HAP-1 (cell line): Measurements from ENCODE around the gene NR2C1.
"Not testable (repeated sequence)": the region's sequence is repeated elsewhere in the genome, so short reads cannot be mapped to it uniquely, and the experiment has no call there.

Source experiments
- DNase-seq, 2 experiments: peaks; one replicate each; pipeline ENCODE4 v3.0.0-alpha.2; 2016 to 2020; ENCODE audit warnings: low spot score in 2 of 2
- H3K27me3 ChIP-seq: fragments of 250-450 bp; sonication (Bioruptor Pico); 2 replicates; pipeline ENCODE4 v1.5.1; 2020; ENCODE audit warnings: low read depth, mild to moderate bottlenecking, moderate library complexity
- H3K36me3 ChIP-seq: fragments of 250-450 bp; sonication (Bioruptor Pico); replicated peaks from 2 replicates; pipeline ENCODE4 v1.5.1; 2020; ENCODE audit warnings: mild to moderate bottlenecking
- H3K4me1 ChIP-seq: fragments of 250-450 bp; sonication (Bioruptor Pico); 2 replicates; pipeline ENCODE4 v1.5.1; 2020; ENCODE audit warnings: mild to moderate bottlenecking
- H3K4me3 ChIP-seq: fragments of 250-450 bp; sonication (Bioruptor Pico); 2 replicates; pipeline ENCODE4 v1.5.1; 2020; ENCODE audit warnings: mild to moderate bottlenecking, moderate library complexity
- H3K9me3 ChIP-seq: fragments of 250-450 bp; sonication (Bioruptor Pico); 2 replicates; pipeline ENCODE4 v1.5.1; 2020; ENCODE audit warnings: mild to moderate bottlenecking, moderate library complexity
- in situ Hi-C: fragments of 300-500 bp; cut with MboI; formaldehyde crosslinking; loops from 3 replicates; pipeline ENCODE4 v1.14.3; 2020; ENCODE audit warnings: low sequenced_read_pairs, inconsistent platforms, mixed read lengths

NR2C1 gene

GRCh38 chr12:95101957-95102356 lies 28.5 kb upstream of the NR2C1 start:
- DNase-seq, H3K27me3 ChIP-seq, H3K36me3 ChIP-seq, H3K4me3 ChIP-seq, H3K4me1 ChIP-seq, H3K9me3 ChIP-seq, in situ Hi-C loops: not testable (repeated sequence)

- in situ Hi-C loops: no loop called here
- no peaks in the 10 kb centered on the region for H3K9me3 ChIP-seq
- DNase-seq: no peak
- no peaks in the 10 kb centered on the region for H3K36me3 ChIP-seq
- H3K4me1 ChIP-seq: no peaks in the 10 kb centered on the region
- H3K27me3 ChIP-seq: no peaks in the 10 kb centered on the region
- H3K4me3 ChIP-seq: no peak overlapping the region
Observed at GRCh38 chr12:95100264-95101190, 27.1 kb upstream of the NR2C1 start.

GRCh38 chr12:95099270-95099790 lies 25.9 kb upstream of the NR2C1 start:
- no peaks in the 10 kb centered on the region for H3K9me3 ChIP-seq
- H3K27me3 ChIP-seq: no peaks in the 10 kb centered on the region
- H3K36me3 ChIP-seq: no peaks in the 10 kb centered on the region
- no peaks in the 10 kb centered on the region for H3K4me1 ChIP-seq
- in situ Hi-C loops: no loop called here
- H3K4me3 ChIP-seq: no peak overlapping the region
- DNase-seq: no peak

DNA sequence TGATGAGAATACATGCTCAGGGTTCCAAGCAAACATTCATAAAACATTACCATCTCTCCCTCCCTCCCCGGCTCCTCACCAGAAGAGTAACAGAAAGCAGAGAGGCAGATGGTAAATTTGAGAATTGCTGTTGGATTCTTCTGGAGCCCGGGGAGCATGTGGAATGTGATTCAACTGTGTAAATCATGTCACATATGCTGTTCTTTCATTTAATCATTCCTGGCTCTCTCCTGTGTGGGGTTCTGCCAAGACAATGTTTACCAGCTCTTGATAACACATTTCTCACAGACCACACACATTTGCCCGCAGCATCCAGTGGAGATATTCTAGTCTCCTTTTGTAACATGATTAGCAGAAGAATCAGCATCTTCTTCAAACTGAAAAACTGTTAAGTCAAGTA lies 23.4 kb upstream of the NR2C1 start:
- Histone ChIP-seq H3K27me3 (no peaks in the 10 kb centered on the region), H3K4me3 (no peak overlapping the region), H3K9me3 (no peaks in the 10 kb centered on the region), H3K36me3 (no peaks in the 10 kb centered on the region), H3K4me1 (no peaks in the 10 kb centered on the region)
- in situ Hi-C loops: no loop called here
- DNase-seq: no peak

DNA sequence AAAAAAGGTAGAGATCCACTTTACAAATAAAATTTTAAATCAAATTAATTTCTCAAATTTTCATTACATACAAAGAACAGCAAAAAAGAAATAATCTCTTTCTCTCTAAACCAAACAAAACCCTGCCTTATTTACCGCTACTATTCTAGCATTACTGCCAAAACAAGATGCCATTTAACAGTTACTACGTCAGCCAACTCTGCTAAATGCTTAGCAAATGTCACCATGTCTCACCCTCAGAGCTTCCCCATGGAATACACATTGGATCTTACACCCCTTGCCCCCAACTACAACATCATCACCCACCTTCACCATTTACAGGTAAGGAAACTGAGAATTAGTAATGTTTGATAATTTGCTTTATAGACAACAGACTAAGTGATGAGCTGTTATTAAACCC lies 23.0 kb upstream of the NR2C1 start:
- DNase-seq: no peak
- H3K4me3 ChIP-seq: no peak overlapping the region

DNA sequence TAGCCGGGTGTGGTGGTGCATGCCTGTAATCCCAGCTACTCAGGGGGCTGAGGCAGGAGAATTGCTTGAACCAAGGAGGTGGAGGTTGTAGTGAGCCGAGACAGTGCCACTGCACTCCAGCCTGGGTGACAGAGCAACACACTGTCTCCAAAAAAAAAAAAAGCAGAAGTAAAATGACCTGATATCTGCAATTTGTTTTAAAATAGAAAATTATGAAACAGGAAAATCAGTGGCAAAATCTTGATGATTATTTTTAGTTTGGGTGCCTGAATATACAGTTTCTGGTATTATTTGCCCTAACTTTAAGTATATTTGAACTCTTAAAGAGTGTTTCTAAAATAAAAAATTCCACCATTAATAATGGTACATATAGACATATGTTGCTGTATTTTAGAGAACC lies 22.4 kb upstream of the NR2C1 start:
- H3K9me3 ChIP-seq, H3K27me3 ChIP-seq, H3K4me3 ChIP-seq, DNase-seq, in situ Hi-C loops, H3K36me3 ChIP-seq, H3K4me1 ChIP-seq: not testable (repeated sequence)

More for the DNA sequence above, 23.0 kb upstream of the NR2C1 start:
- H3K36me3 ChIP-seq: no peaks in the 10 kb centered on the region
- H3K4me1 ChIP-seq: no peaks in the 10 kb centered on the region
- no peaks in the 10 kb centered on the region for H3K27me3 ChIP-seq
- in situ Hi-C loops: no loop called here
- H3K9me3 ChIP-seq: no peaks in the 10 kb centered on the region

- in situ Hi-C loops: no loop called here
- Histone ChIP-seq H3K4me1 (no peaks in the 10 kb centered on the region), H3K4me3 (no peak overlapping the region), H3K36me3 (no peaks in the 10 kb centered on the region), H3K27me3 (no peaks in the 10 kb centered on the region), H3K9me3 (no peaks in the 10 kb centered on the region)
- no peak for DNase-seq
Observed at GRCh38 chr12:95089462-95089861, 16.0 kb upstream of the NR2C1 start.

DNA sequence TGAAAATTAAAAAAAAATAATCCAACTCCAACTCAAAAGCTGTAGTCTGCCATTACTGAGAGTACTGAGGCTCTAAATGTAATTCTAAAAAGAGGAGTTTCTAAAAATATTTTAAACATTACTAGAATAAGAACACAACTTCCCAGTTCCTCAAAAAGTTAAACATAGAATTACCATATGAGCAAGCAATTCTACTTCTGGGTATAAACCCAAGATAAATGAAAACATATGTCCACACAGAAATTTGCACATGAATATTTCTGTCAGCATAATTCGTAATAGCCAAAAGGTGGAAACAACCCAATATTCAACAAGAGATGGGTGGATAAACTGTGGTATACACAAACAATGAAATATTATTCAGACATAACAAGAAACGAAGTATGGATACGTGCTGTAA lies 15.0 kb upstream of the NR2C1 start:
- H3K9me3 ChIP-seq: no peaks in the 10 kb centered on the region
- no peak overlapping the region for H3K4me3 ChIP-seq
- no peaks in the 10 kb centered on the region for H3K4me1 ChIP-seq
- no peak for DNase-seq
- H3K36me3 ChIP-seq: no peaks in the 10 kb centered on the region
- in situ Hi-C loops: no loop called here
- no peaks in the 10 kb centered on the region for H3K27me3 ChIP-seq

DNA sequence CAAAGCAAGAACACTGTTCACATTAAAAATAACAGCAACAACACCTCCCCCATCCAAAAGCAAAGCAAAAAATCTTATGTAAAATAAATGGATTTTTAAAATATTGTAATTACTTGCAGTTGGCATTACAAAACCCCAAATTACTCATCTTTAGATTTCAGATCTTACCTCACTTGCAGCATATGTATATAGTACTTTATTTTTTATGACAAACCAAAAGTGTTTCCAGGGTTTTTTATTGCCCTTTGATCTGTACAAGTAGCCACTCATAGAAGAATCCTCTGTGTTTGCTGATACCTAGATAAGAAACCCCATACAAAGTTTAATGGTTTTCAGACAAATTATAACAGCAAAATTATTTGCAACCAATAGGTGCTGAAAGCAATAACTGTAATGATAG lies 12.2 kb upstream of the NR2C1 start:
- Histone ChIP-seq H3K27me3 (no peaks in the 10 kb centered on the region), H3K4me1 (no peaks in the 10 kb centered on the region), H3K36me3 (no peaks in the 10 kb centered on the region), H3K4me3 (no peak overlapping the region), H3K9me3 (no peaks in the 10 kb centered on the region)
- DNase-seq: no peak
- in situ Hi-C loops: no loop called here

DNA sequence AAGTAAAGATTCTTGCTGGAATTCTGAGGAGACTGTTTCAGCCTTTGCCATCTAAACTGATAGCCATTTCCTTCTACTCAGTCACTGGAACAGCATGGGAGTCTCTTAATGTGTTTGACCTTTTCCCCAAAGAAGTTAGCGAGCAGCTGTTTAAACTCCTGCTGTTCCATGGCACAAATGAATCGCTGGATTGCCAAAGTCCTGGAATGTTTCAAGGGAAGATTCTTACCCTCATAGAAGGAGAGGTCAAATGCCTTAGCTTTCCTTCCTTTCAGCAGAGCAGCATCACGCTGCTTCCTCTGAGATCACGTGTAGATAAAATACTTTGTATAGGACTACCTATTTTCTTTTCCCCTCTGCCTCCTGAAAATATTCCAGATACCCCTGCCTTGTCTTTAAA lies 10.5 kb upstream of the NR2C1 start:
- Histone ChIP-seq H3K4me3 (no peak overlapping the region), H3K4me1 (no peaks in the 10 kb centered on the region), H3K27me3 (no peaks in the 10 kb centered on the region), H3K36me3 (no peaks in the 10 kb centered on the region), H3K9me3 (no peaks in the 10 kb centered on the region)
- DNase-seq: no peak
- in situ Hi-C loops: no loop called here

- in situ Hi-C loops: no loop called here
- Histone ChIP-seq H3K36me3 (no peaks in the 10 kb centered on the region), H3K9me3 (no peaks in the 10 kb centered on the region), H3K4me3 (no peak overlapping the region), H3K27me3 (no peaks in the 10 kb centered on the region), H3K4me1 (no peaks in the 10 kb centered on the region)
- DNase-seq: no peak
Observed at GRCh38 chr12:95083471-95083870, 10.1 kb upstream of the NR2C1 start.

GRCh38 chr12:95077341-95077740 lies 3.9 kb upstream of the NR2C1 start:
- peaks cover 5% of the 10 kb centered on the region; the same call in 1 of the 2 replicates for H3K36me3 ChIP-seq
- no peak overlapping the region for H3K4me3 ChIP-seq
- H3K27me3 ChIP-seq: no peaks in the 10 kb centered on the region
- DNase-seq: no peak
- H3K9me3 ChIP-seq: no peaks in the 10 kb centered on the region
- no peaks in the 10 kb centered on the region for H3K4me1 ChIP-seq
- in situ Hi-C loops: no loop called here

DNA sequence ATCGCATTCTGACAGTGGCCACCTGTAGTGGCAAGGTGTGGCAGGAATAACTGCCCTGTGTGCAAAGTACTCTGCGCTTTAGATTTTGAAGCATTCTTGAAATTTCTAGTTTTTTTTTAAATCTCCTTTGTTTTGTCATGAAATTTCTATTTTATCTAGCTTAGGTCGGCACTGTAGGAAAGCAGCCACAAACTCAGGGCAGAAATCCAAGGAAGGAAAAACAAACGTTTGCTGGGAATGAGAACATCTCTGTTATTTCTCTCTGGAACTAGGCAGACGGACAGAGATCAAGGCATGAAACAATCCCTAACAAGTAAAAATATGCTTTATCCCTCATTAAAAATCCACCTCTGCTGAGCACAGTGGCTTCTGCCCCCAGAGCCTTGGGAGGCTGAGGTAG lies 1.3 kb upstream of the NR2C1 start:
- no peak for DNase-seq
- peaks cover 7% of the 10 kb centered on the region; the same call in 1 of the 2 replicates for H3K36me3 ChIP-seq
- in situ Hi-C loops: no loop called here
- H3K4me3 ChIP-seq: no peak overlapping the region
- H3K4me1 ChIP-seq: peaks cover 2% of the 10 kb centered on the region; the same call in 1 of the 2 replicates
- H3K9me3 ChIP-seq: no peaks in the 10 kb centered on the region
- H3K27me3 ChIP-seq: no peaks in the 10 kb centered on the region

DNA sequence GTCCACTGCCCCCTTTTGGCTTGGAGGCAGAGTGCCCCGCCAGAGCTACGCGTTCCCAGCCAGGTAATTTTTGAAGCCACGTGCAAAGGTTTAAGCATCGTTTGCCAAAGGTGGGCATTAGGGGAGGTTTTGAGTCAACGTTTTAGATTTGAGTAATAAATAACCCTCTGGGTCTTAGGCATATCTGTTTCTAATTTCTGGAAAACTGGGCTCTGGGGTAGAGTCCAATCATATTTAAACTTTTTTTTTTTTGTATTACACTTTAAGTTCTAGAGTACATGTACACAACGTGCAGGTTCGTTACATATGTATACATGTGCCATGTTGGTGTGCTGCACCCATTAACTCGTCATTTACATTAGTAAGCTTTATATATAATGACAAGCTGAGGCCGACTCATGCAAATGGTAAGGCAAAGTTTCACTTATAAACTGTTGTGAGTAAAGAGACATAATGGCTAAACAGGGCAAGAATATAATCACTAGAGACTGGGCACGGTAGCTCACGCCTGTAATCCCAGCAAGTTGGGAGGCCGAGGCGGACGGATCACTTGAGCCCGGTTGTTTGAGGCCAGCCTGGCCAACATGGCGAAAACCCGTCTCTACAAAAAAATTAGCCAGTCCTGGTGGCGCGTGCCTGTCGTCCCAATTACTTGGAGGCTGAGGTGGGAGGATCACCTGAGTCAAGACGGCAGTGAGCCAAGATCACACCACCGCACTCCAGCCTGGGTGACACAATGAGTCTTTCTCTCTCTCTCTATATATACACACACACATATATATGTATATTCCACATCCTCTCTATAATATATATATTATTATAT lies 491 bp upstream of the NR2C1 start:
- in situ Hi-C loops: no loop called here
- Histone ChIP-seq H3K4me3 (peak overlapping the region; percentile 87), H3K36me3 (peaks cover 7% of the 10 kb centered on the region; the same call in 1 of the 2 replicates), H3K4me1 (peaks cover 2% of the 10 kb centered on the region; the same call in 1 of the 2 replicates), H3K27me3 (no peaks in the 10 kb centered on the region), H3K9me3 (no peaks in the 10 kb centered on the region)
- DNase-seq: no peak
